ENCODE results near the gene CEL. TPM values are rescaled to one million over a fixed set of nuclear protein-coding genes. Genes with fewer than 3 reads are reported as not detected.

CEL gene
- total RNA-seq, 1 experiment from 2014 or later: 3.6 TPM

DNA sequence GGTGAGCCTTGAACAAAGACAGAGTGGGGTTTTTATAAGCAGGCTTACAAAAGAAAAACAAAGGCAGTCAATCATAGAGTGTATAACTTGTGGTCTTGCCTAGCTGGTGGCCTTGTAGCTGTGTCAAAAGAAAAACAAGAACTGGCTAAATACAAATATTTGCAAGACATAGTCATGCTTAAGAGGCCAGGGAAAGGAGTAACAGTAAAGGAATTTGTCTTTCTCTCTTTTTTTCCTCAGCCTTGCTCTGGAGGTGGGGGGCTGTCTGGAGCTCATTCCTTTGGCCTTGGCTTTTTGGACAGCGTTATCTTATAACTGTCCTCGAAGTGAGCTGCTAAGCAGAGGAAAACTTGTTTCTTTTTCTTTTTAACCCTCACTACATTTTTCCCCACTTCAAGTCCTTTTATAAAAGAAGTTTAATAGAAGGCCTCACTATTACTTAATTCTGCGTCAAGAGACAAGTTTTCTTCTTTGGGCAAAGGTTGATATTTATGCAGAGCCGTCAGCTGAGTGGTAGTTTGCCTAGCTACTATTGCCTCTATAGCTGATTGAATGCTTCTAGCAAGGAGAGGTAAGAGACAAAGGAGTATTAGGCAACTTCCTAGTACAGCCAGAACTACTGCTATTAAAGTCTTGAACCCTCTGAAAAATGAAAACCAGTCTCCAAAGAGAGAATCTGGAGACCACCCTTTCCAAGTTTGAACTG lies 14.3 kb downstream of the CEL start:
- Histone ChIP-seq H3K23ac (ENCODE audit: insufficient read length, low read depth, low read length) (no peak overlapping the region), H3K4ac (ENCODE audit: low read depth, low read length) (no peak overlapping the region), H4K8ac (replicated peaks; ENCODE audit: insufficient read length, low read depth, low read length) (no peak overlapping the region), H4K20me1 (ENCODE audit: control insufficient read depth, insufficient read depth, insufficient read length) (no peaks in the 10 kb centered on the region), H3K79me1 (ENCODE audit: insufficient read depth, low read depth, low read length, poor library complexity, severe bottlenecking) (no peaks in the 10 kb centered on the region), H3T11ph (ENCODE audit: low read length) (no peak overlapping the region), H2BK15ac (ENCODE audit: low read depth, low read length) (no peak overlapping the region), H4K91ac (ENCODE audit: insufficient read length, low read depth, low read length) (no peak overlapping the region), H3K79me2 (ENCODE audit: insufficient read depth, low read length) (no peaks in the 10 kb centered on the region), H2BK20ac (ENCODE audit: low read depth, low read length, poor library complexity, severe bottlenecking) (no peak overlapping the region), H3K9me3 (ENCODE audit: control insufficient read depth, low read depth, low read length) (no peaks in the 10 kb centered on the region), H2BK120ac (ENCODE audit: low read depth, low read length, poor library complexity, severe bottlenecking) (no peak overlapping the region), H4K5ac (ENCODE audit: insufficient read length, low read depth, low read length) (no peak overlapping the region), H3K4me2 (ENCODE audit: insufficient read depth, insufficient read length, low read length) (no peak overlapping the region), H3K27ac (ENCODE audit: insufficient read length, low read depth, low read length) (no peak overlapping the region), H3K27me3 (ENCODE audit: insufficient read depth, low read length) (no peaks in the 10 kb centered on the region), H3K18ac (ENCODE audit: insufficient read length, low read depth, low read length) (no peak overlapping the region), H3K9ac (ENCODE audit: extremely low read depth, insufficient read length, low read length) (no peak overlapping the region), H2AFZ (ENCODE audit: low read length) (no peak overlapping the region), H3K4me1 (ENCODE audit: insufficient read depth, low read length) (no peaks in the 10 kb centered on the region; the same call in 1 of the 2 replicates), H3K56ac (ENCODE audit: insufficient read length, low read depth, low read length) (no peak overlapping the region), H3K14ac (ENCODE audit: insufficient read depth, low read length) (no peak overlapping the region), H2AK5ac (ENCODE audit: insufficient read length, low read length) (no peak overlapping the region), H2BK5ac (ENCODE audit: insufficient read length, low read length) (no peak overlapping the region), H2BK12ac (ENCODE audit: insufficient read length, low read depth, low read length) (no peak overlapping the region), H3K23me2 (ENCODE audit: insufficient read length, low read depth, low read length, poor library complexity, severe bottlenecking) (no peaks in the 10 kb centered on the region)
- H3K27me3 Mint-ChIP-seq (ENCODE audit: low read depth): peaks cover 10% of the 10 kb centered on the region
- no peak for DNase-seq
- H3K4me1 Mint-ChIP-seq: peaks cover 14 to 17% of the 10 kb centered on the region in 2 experiments
- no peak overlapping the region for H3K27ac Mint-ChIP-seq
- H3K4me3 Mint-ChIP-seq: no peak overlapping the region
- H3K36me3 Mint-ChIP-seq (ENCODE audit: insufficient read depth in 1 of 3, low read depth in 3 of 3): peaks cover 3 to 6% (median 5%) of the 10 kb centered on the region in 3 experiments; a peak in 5 of 7 replicates
- TF ChIP-seq, protein P1, sequence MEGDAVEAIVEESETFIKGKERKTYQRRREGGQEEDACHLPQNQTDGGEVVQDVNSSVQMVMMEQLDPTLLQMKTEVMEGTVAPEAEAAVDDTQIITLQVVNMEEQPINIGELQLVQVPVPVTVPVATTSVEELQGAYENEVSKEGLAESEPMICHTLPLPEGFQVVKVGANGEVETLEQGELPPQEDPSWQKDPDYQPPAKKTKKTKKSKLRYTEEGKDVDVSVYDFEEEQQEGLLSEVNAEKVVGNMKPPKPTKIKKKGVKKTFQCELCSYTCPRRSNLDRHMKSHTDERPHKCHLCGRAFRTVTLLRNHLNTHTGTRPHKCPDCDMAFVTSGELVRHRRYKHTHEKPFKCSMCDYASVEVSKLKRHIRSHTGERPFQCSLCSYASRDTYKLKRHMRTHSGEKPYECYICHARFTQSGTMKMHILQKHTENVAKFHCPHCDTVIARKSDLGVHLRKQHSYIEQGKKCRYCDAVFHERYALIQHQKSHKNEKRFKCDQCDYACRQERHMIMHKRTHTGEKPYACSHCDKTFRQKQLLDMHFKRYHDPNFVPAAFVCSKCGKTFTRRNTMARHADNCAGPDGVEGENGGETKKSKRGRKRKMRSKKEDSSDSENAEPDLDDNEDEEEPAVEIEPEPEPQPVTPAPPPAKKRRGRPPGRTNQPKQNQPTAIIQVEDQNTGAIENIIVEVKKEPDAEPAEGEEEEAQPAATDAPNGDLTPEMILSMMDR (conservative IDR thresholded peaks at IDR 0.05): no peak
- H3K9me3 Mint-ChIP-seq: no peaks in the 10 kb centered on the region
- no CpG with 5 or more reads among the region's 4 CpGs for WGBS (ENCODE audit: extremely low coverage, insufficient read length, low lambda C conversion rate)
